NK-92 (cell line): ENCODE results near the gene ARHGAP8.

Source experiments
- DNase-seq: peaks from one replicate; lab custom pipeline; 2025; ENCODE audit not compliant: unreplicated experiment; lab: John Stamatoyannopoulos, UW

Gene ARHGAP8

GRCh38 chr22:44801476-44801875, 49.1 kb downstream of the ARHGAP8 start:
- no peak for DNase-seq

GRCh38 chr22:44802071-44802700, 49.8 kb downstream of the ARHGAP8 start:
- DNase-seq, result no peak

- no peak for DNase-seq
These were observed 50.6 kb downstream of the ARHGAP8 start for GRCh38 chr22:44802956-44803355.

GRCh38 chr22:44804327-44804726, 52.0 kb downstream of the ARHGAP8 start:
- no peak for DNase-seq

- no peak for DNase-seq
These were observed 53.3 kb downstream of the ARHGAP8 start for GRCh38 chr22:44805711-44806110.

GRCh38 chr22:44807232-44807631, 54.9 kb downstream of the ARHGAP8 start:
- no peak for DNase-seq

- no peak for DNase-seq
These were observed 55.7 kb downstream of the ARHGAP8 start for GRCh38 chr22:44807915-44808690.

GRCh38 chr22:44809456-44809855, 57.1 kb downstream of the ARHGAP8 start:
- DNase-seq, result no peak

- no peak for DNase-seq
These were observed 58.8 kb downstream of the ARHGAP8 start for GRCh38 chr22:44811141-44811540.

GRCh38 chr22:44813416-44813815, 61.0 kb downstream of the ARHGAP8 start:
- no peak for DNase-seq

GRCh38 chr22:44814266-44815098, 62.1 kb downstream of the ARHGAP8 start:
- DNase-seq, result no peak

- no peak for DNase-seq
These were observed 63.0 kb downstream of the ARHGAP8 start for GRCh38 chr22:44815099-44816070.

- DNase-seq, result no peak
These were observed 63.8 kb downstream of the ARHGAP8 start for GRCh38 chr22:44816141-44816540.

GRCh38 chr22:44818727-44819126, 66.4 kb downstream of the ARHGAP8 start:
- no peak for DNase-seq

- DNase-seq, result no peak
These were observed 67.7 kb downstream of the ARHGAP8 start for GRCh38 chr22:44819966-44820631.

- DNase-seq, result no peak
These were observed 69.5 kb downstream of the ARHGAP8 start for GRCh38 chr22:44821741-44822475.

GRCh38 chr22:44822534-44822933, 70.2 kb downstream of the ARHGAP8 start:
- no peak for DNase-seq

GRCh38 chr22:44823396-44823795, 71.0 kb downstream of the ARHGAP8 start:
- DNase-seq, result no peak

GRCh38 chr22:44823806-44824205, 71.4 kb downstream of the ARHGAP8 start:
- no peak for DNase-seq
